OCI-LY7 (cell line): ENCODE measurements around the gene OPCML. TPM values are rescaled to one million over a fixed set of nuclear protein-coding genes. Genes with fewer than 3 reads are reported as not detected.

ENCODE experiments used
- BruUV-seq: library from RNA; stranded (reverse); fragments of 400-500 nt; replicated peaks from 2 replicates; lab custom pipeline; 2021; lab: Mats Ljungman, UMichigan
- CTCF ChIA-PET: fragments of 300-600 bp; sonication (Branson Sonifier 250); formaldehyde crosslinking; loops from one replicate; lab custom pipeline; 2022; ENCODE audit warnings: antibody characterized with exemption; ENCODE audit not compliant: unreplicated experiment; lab: Charles Lee
- POLR2A ChIA-PET: fragments of 300-600 bp; sonication (Branson Sonifier 250); formaldehyde crosslinking; loops from one replicate; lab custom pipeline; 2022; ENCODE audit warnings: antibody characterized with exemption; lab: Charles Lee
- DNase-seq: peaks from one replicate; pipeline ENCODE4 v3.0.0-alpha.2; 2015; ENCODE audit warnings: low spot score
- H2AFZ ChIP-seq: fragments of 200-600 bp; sonication (generic), shearing (Covaris generic); 2 replicates; pipeline ENCODE4 v1.6.1; 2014; ENCODE audit warnings: mild to moderate bottlenecking, antibody characterized with exemption, low read length, moderate library complexity
- H3K27ac ChIP-seq: fragments of 200-600 bp; sonication (generic); 2 replicates; pipeline ENCODE4 v1.5.1; 2014; ENCODE audit warnings: mixed run types, low read depth, mild to moderate bottlenecking, moderate library complexity, low read length, inconsistent platforms; ENCODE audit not compliant: poor library complexity, severe bottlenecking
- H3K36me3 ChIP-seq: fragments of 200-600 bp; sonication (generic); 2 replicates; pipeline ENCODE4 v1.6.1; 2014; ENCODE audit warnings: mild to moderate bottlenecking, antibody characterized with exemption, low read length, moderate library complexity, mixed read lengths; ENCODE audit not compliant: insufficient read depth
- H3K4me1 ChIP-seq: fragments of 200-600 bp; sonication (generic); 2 replicates; pipeline ENCODE4 v1.5.1; 2014; ENCODE audit warnings: mild to moderate bottlenecking, low read length; ENCODE audit not compliant: insufficient read depth, poor library complexity, severe bottlenecking
- H3K4me2 ChIP-seq: fragments of 200-600 bp; sonication (generic); 2 replicates; pipeline ENCODE4 v1.6.1; 2014; ENCODE audit warnings: mild to moderate bottlenecking, low read length
- H3K4me3 ChIP-seq: fragments of 200-600 bp; sonication (generic); 2 replicates; pipeline ENCODE4 v1.5.1; 2014; ENCODE audit warnings: mild to moderate bottlenecking, low read depth, low read length; ENCODE audit not compliant: poor library complexity, severe bottlenecking
- H3K79me2 ChIP-seq: fragments of 200-600 bp; sonication (generic); 2 replicates; pipeline ENCODE4 v1.6.1; 2016; ENCODE audit warnings: low read depth, mild to moderate bottlenecking, low read length, moderate library complexity, mixed read lengths; ENCODE audit not compliant: insufficient read depth
- H3K9me2 ChIP-seq: fragments of 200-600 bp; sonication (generic); 2 replicates; pipeline ENCODE4 v1.6.1; 2016; ENCODE audit warnings: mild to moderate bottlenecking, low read length, mixed read lengths; ENCODE audit not compliant: insufficient read depth
- H3K9me3 ChIP-seq: fragments of 200-600 bp; sonication (generic); 2 replicates; pipeline ENCODE4 v1.6.1; 2014; ENCODE audit warnings: mild to moderate bottlenecking, mixed run types, low read length, mixed read lengths
- H4K20me1 ChIP-seq: fragments of 200-600 bp; sonication (generic); 2 replicates; pipeline ENCODE4 v1.6.1; 2014; ENCODE audit warnings: mild to moderate bottlenecking, antibody characterized with exemption, low read length, moderate library complexity, mixed read lengths; ENCODE audit not compliant: insufficient read depth
- EZH2phosphoT487 ChIP-seq: fragments of 200-600 bp; sonication (generic); IDR thresholded peaks from 2 replicates; pipeline ENCODE4 v1.6.1; 2018; ENCODE audit warnings: low read depth, borderline replicate concordance, mild to moderate bottlenecking, mixed run types, antibody characterized with exemption, low read length, moderate library complexity, mixed read lengths
- intact Hi-C: fragments of 100-400 bp; cut with micrococcal nuclease; formaldehyde crosslinking; loops from one replicate; pipeline ENCODE4 v1.10.0; 2022; ENCODE audit not compliant: unreplicated experiment
- total RNA-seq, 2 experiments: library from RNA; depleted of rRNA in 1 of 2; stranded (reverse); fragments of >200 nt in 1 of 2; shearing (Covaris generic) in 1 of 2; gene quantifications; 2 replicates each; pipeline ENCODE4 v1.2.3, GENCODE V29; 2014 to 2022
- TF ChIP-seq, protein P1 (sequence below): fragments of 200-600 bp; sonication (generic); conservative IDR thresholded peaks from 2 replicates; pipeline ENCODE4 v1.5.1; 2014; ENCODE audit warnings: mild to moderate bottlenecking, antibody characterized with exemption, low read length, moderate library complexity, mixed read lengths

Gene OPCML
- total RNA-seq, 2 experiments from 2014 or later = not detected

DNA sequence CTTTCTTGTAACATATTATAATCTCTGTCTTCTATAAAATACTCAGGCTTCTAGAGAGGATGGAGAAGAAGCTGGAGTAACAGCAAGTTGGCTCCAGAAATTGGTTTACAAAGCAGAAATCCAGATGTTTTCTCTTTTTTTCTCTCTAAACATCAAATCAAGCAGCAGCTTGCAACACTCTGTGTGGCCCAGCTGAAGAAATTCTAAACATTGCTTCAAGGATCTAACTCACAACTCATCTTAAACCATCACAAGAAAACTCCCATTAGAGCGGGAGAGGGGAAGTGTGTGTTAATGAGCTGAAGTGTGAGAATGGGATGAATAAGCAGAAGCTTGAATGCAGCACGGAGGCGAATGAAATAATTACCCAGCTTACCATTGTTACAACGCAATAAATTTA, 146.5 kb downstream of the OPCML start:
- CTCF ChIA-PET = no interaction called here
- no TSS peak for BruUV-seq

DNA sequence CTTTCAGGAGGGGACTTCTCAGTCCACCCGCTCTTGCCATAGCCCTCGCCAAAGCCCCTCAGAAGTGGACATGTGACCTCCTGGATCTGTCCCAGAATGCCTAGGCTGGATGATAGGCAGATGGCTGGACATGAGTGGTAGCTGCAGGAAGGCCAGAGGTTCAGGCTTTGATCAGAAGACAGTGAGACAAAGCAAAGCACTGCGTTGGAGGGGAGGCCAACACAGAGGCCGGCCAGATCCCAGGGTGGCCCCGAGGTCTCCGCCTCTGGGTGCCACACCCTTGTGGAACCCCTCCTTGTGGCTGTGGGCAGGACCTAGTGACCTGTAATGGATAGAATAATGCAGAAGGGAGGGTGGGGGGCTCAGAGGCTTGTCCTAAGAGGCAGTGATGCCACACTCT, 147.6 kb downstream of the OPCML start:
- Histone ChIP-seq H3K4me1 (no peaks in the 10 kb centered on the region), H3K9me2 (no peaks in the 10 kb centered on the region), H3K27ac (no peak overlapping the region), H3K79me2 (no peaks in the 10 kb centered on the region), H3K4me3 (no peak overlapping the region), H3K9me3 (no peaks in the 10 kb centered on the region), H2AFZ (no peak overlapping the region), H3K4me2 (no peak overlapping the region), H3K36me3 (no peaks in the 10 kb centered on the region), H4K20me1 (no peaks in the 10 kb centered on the region)
- intact Hi-C loops = no loop called here
- TF ChIP-seq, protein P1, sequence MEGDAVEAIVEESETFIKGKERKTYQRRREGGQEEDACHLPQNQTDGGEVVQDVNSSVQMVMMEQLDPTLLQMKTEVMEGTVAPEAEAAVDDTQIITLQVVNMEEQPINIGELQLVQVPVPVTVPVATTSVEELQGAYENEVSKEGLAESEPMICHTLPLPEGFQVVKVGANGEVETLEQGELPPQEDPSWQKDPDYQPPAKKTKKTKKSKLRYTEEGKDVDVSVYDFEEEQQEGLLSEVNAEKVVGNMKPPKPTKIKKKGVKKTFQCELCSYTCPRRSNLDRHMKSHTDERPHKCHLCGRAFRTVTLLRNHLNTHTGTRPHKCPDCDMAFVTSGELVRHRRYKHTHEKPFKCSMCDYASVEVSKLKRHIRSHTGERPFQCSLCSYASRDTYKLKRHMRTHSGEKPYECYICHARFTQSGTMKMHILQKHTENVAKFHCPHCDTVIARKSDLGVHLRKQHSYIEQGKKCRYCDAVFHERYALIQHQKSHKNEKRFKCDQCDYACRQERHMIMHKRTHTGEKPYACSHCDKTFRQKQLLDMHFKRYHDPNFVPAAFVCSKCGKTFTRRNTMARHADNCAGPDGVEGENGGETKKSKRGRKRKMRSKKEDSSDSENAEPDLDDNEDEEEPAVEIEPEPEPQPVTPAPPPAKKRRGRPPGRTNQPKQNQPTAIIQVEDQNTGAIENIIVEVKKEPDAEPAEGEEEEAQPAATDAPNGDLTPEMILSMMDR = no peak
- TF ChIP-seq EZH2phosphoT487 = no peak
- BruUV-seq = no TSS peak
- no peak for DNase-seq
- ChIA-PET CTCF (no interaction called here), POLR2A (no interaction called here)

More for the DNA sequence above, 146.5 kb downstream of the OPCML start:
- Histone ChIP-seq H3K4me1 (no peaks in the 10 kb centered on the region), H3K36me3 (no peaks in the 10 kb centered on the region), H3K27ac (no peak overlapping the region), H3K4me3 (no peak overlapping the region), H3K4me2 (no peak overlapping the region), H3K79me2 (no peaks in the 10 kb centered on the region), H3K9me3 (no peaks in the 10 kb centered on the region), H3K9me2 (no peaks in the 10 kb centered on the region), H4K20me1 (no peaks in the 10 kb centered on the region), H2AFZ (no peak overlapping the region)
- no peak for TF ChIP-seq EZH2phosphoT487
- TF ChIP-seq, protein P1 = no peak
- DNase-seq = no peak
- POLR2A ChIA-PET = no interaction called here
- intact Hi-C loops = no loop called here

DNA sequence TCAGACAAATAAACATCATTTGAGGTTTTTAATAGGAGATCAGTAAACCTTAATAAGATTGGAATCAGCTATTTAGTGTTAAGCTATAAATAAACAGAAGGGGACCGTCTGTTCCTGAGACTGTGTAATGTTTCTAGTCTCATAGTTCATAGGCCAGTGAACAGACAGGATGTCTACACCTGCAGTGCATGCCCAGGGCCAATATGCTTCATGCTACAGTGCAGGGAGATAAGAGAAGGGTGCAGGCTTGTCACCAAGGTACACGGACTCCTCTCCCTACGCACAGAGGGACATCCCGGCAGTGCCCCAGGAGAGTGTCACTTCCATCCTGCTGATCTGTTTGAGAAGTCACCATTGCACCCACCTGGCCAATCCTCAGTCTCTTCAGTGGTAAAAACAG, 148.6 kb downstream of the OPCML start:
- H3K4me1 ChIP-seq = no peaks in the 10 kb centered on the region
- no TSS peak for BruUV-seq
- no peak overlapping the region for H2AFZ ChIP-seq
- no peaks in the 10 kb centered on the region for H4K20me1 ChIP-seq
- H3K9me3 ChIP-seq = no peaks in the 10 kb centered on the region
- no peak overlapping the region for H3K27ac ChIP-seq
- H3K79me2 ChIP-seq = no peaks in the 10 kb centered on the region
- ChIA-PET POLR2A (no interaction called here), CTCF (interaction anchor here (0.5 kb wide), 1 partner anchor 357 kb away, joined by 3 read pairs; no protein-coding TSS in a partner anchor)
- no peaks in the 10 kb centered on the region for H3K9me2 ChIP-seq
- TF ChIP-seq EZH2phosphoT487 = no peak
- TF ChIP-seq, protein P1 = no peak
- H3K4me2 ChIP-seq = no peak overlapping the region
- intact Hi-C loops = no loop called here
- no peak overlapping the region for H3K4me3 ChIP-seq
- no peaks in the 10 kb centered on the region for H3K36me3 ChIP-seq
- DNase-seq = no peak
